ENCODE results near the gene FRMPD1. TPM values are rescaled to one million over a fixed set of nuclear protein-coding genes. Genes with fewer than 3 reads are reported as not detected.

Gene FRMPD1
- total and polyA plus RNA-seq, 2 of the 4 experiments (the other 2 are of a cell fraction), result not detected

DNA sequence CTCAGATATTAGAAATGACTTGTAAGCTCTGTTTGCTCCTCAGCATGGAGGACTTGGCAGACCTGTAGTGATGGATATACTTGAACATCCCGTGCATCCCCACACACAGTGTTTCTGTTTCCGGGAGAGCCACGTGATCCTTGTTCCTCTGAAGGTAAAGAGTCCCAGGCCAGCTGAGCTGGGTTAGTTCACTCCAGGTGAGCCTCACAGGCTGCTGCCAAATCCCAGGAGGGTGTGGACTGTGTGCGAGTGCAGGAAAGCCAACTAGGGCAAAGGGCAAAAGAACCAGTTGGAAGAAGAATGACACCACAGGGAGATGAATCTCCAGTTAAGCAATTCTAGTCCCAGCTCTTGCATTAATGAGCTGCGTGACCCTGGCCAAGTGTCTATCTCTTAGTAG lies 47.9 kb upstream of the FRMPD1 start:
- POLR2A ChIA-PET (ENCODE audit: unreplicated experiment), result no interaction called here
- 76% methylated on average over 3 of the region's 5 CpGs; no CpG with 5 or more reads in 1 of the 2 experiments for WGBS, 2 experiments (ENCODE audit: extremely low coverage in 2 of 2, insufficient read length in 1 of 2)
- Histone ChIP-seq H4K91ac (ENCODE audit: insufficient read depth, low read depth, low read length) (no peak overlapping the region), H4K8ac (ENCODE audit: low read depth in 2 of 2, low read length in 2 of 2) (no peak overlapping the region), H3K36me3 (ENCODE audit: control insufficient read depth, insufficient read depth, low read length) (no peaks in the 10 kb centered on the region), H2AK9ac (replicated peaks; ENCODE audit: low read depth, low read length, poor library complexity) (no peak overlapping the region), H2BK20ac (ENCODE audit: low read depth, low read length) (no peak overlapping the region), H3K18ac (ENCODE audit: low read depth, low read length) (no peak overlapping the region), H2AK5ac (ENCODE audit: low read depth, low read length) (no peak overlapping the region), H4K20me1 (ENCODE audit: insufficient read depth, low read length) (no peaks in the 10 kb centered on the region), H3K27ac (ENCODE audit: insufficient read depth, low read length) (no peak overlapping the region), H3K4me2 (ENCODE audit: low read depth, low read length) (no peak overlapping the region), H3K14ac (replicated peaks; ENCODE audit: low read depth, low read length) (no peak overlapping the region), H2AFZ (replicated peaks; ENCODE audit: low read length, poor library complexity) (no peak overlapping the region), H3K79me1 (ENCODE audit: low read depth in 1 of 2, low read length in 2 of 2) (no peaks in the 10 kb centered on the region), H3K4me3 (ENCODE audit: insufficient read depth, low read depth, low read length) (no peak overlapping the region), H3K4ac (ENCODE audit: low read depth, low read length) (no peak overlapping the region), H3K56ac (ENCODE audit: extremely low read depth, insufficient read depth, low read length) (no peak overlapping the region), H4K5ac (ENCODE audit: low read depth, low read length) (no peak overlapping the region), H2BK15ac (ENCODE audit: low read depth, low read length) (no peak overlapping the region), H3K4me1 (ENCODE audit: control insufficient read depth, insufficient read depth, low read length) (no peaks in the 10 kb centered on the region), H2BK120ac (ENCODE audit: low read depth, low read length) (no peak overlapping the region), H2BK5ac (ENCODE audit: low read depth, low read length, poor library complexity, severe bottlenecking) (no peak overlapping the region), H3K27me3 (ENCODE audit: control insufficient read depth, insufficient read depth, low read length) (peaks cover 27% of the 10 kb centered on the region), H3K9me1 (ENCODE audit: insufficient read depth, low read length) (no peaks in the 10 kb centered on the region), H3K23ac (ENCODE audit: low read depth, low read length) (no peak overlapping the region), H3K9me3 (ENCODE audit: control insufficient read depth, insufficient read depth, low read length) (no peaks in the 10 kb centered on the region), H3K9ac (ENCODE audit: low read depth, low read length) (no peak overlapping the region)
- CTCF ChIA-PET, result no interaction called here
- ATAC-seq (ENCODE audit: low read depth) (no peak), DNase-seq (no peak)
- intact Hi-C loops (cut with micrococcal nuclease) (no loop called here), in situ Hi-C loops (cut with MboI; ENCODE audit: low sequenced_read_pairs) (no loop called here), dilution Hi-C loops (cut with HindIII; ENCODE audit: low sequenced_read_pairs, unreplicated experiment) (no loop called here)
- no TSS peak for BruUV-seq (replicated peaks)
- TF ChIP-seq RCOR1 (IDR thresholded peaks at IDR 0.05; ENCODE audit: insufficient replicate concordance, low read length) (no peak), NFE2L2 (IDR thresholded peaks at IDR 0.05; ENCODE audit: low read depth, low read length) (no peak), MAZ (IDR thresholded peaks at IDR 0.05; ENCODE audit: borderline replicate concordance, low read depth, low read length) (no peak), POLR2A (IDR thresholded peaks at IDR 0.05; ENCODE audit: low read depth, low read length) (no peak), MXI1 (IDR thresholded peaks at IDR 0.05; ENCODE audit: borderline replicate concordance, low read depth, low read length) (no peak), CHD1 (IDR thresholded peaks at IDR 0.05; ENCODE audit: low read depth, low read length) (no peak), MAFK (IDR thresholded peaks at IDR 0.05; ENCODE audit: low read depth, low read length) (no peak), FOS (IDR thresholded peaks at IDR 0.05; ENCODE audit: low read depth, low read length) (no peak), RAD21 (IDR thresholded peaks at IDR 0.05; ENCODE audit: low read length) (no peak), SMC3 (IDR thresholded peaks at IDR 0.05; ENCODE audit: low read depth, low read length) (no peak), BHLHE40 (IDR thresholded peaks at IDR 0.05; ENCODE audit: low read depth, low read length) (no peak), CEBPB (IDR thresholded peaks at IDR 0.05; ENCODE audit: low read depth, low read length) (no peak)
- TF ChIP-seq, protein P1, sequence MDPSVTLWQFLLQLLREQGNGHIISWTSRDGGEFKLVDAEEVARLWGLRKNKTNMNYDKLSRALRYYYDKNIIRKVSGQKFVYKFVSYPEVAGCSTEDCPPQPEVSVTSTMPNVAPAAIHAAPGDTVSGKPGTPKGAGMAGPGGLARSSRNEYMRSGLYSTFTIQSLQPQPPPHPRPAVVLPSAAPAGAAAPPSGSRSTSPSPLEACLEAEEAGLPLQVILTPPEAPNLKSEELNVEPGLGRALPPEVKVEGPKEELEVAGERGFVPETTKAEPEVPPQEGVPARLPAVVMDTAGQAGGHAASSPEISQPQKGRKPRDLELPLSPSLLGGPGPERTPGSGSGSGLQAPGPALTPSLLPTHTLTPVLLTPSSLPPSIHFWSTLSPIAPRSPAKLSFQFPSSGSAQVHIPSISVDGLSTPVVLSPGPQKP (IDR thresholded peaks at IDR 0.05; ENCODE audit: borderline replicate concordance, low read depth, low read length), result no peak
- TF ChIP-seq, protein P2, sequence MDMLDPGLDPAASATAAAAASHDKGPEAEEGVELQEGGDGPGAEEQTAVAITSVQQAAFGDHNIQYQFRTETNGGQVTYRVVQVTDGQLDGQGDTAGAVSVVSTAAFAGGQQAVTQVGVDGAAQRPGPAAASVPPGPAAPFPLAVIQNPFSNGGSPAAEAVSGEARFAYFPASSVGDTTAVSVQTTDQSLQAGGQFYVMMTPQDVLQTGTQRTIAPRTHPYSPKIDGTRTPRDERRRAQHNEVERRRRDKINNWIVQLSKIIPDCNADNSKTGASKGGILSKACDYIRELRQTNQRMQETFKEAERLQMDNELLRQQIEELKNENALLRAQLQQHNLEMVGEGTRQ (IDR thresholded peaks at IDR 0.05; ENCODE audit: low read depth, low read length), result no peak
- TF ChIP-seq, protein P3, sequence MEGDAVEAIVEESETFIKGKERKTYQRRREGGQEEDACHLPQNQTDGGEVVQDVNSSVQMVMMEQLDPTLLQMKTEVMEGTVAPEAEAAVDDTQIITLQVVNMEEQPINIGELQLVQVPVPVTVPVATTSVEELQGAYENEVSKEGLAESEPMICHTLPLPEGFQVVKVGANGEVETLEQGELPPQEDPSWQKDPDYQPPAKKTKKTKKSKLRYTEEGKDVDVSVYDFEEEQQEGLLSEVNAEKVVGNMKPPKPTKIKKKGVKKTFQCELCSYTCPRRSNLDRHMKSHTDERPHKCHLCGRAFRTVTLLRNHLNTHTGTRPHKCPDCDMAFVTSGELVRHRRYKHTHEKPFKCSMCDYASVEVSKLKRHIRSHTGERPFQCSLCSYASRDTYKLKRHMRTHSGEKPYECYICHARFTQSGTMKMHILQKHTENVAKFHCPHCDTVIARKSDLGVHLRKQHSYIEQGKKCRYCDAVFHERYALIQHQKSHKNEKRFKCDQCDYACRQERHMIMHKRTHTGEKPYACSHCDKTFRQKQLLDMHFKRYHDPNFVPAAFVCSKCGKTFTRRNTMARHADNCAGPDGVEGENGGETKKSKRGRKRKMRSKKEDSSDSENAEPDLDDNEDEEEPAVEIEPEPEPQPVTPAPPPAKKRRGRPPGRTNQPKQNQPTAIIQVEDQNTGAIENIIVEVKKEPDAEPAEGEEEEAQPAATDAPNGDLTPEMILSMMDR (conservative IDR thresholded peaks at IDR 0.05; ENCODE audit: low read depth, low read length), result no peak

All from IMR-90 (cell line).